WTC11 (cell line): ENCODE data around the gene PPP1R18.

Source experiments
- CREB1 ChIP-seq: sonication (generic); formaldehyde crosslinking; IDR thresholded peaks from 2 replicates; pipeline ENCODE4 v1.8.0; 2023; ENCODE audit warnings: mild to moderate bottlenecking, missing genetic modification reagents
- CREM ChIP-seq: sonication (generic); formaldehyde crosslinking; IDR thresholded peaks from 2 replicates; pipeline ENCODE4 v1.8.1; 2022; ENCODE audit warnings: mild to moderate bottlenecking, missing genetic modification reagents, moderate library complexity
- GRHL2 ChIP-seq: fragments of 250-450 bp; sonication (Bioruptor Pico); IDR thresholded peaks from 2 replicates; pipeline ENCODE4 v1.8.0; 2022; ENCODE audit warnings: mild to moderate bottlenecking, moderate library complexity; ENCODE audit not compliant: insufficient replicate concordance, severe bottlenecking
- NFYB ChIP-seq: sonication (generic); formaldehyde crosslinking; conservative IDR thresholded peaks from 2 replicates; pipeline ENCODE4 v1.8.0; 2022; ENCODE audit warnings: low read depth, missing genetic modification reagents
- NR2C2 ChIP-seq: sonication (generic); formaldehyde crosslinking; IDR thresholded peaks from 2 replicates; pipeline ENCODE4 v1.8.0; 2022; ENCODE audit warnings: mild to moderate bottlenecking, missing genetic modification reagents
- USF2 ChIP-seq: sonication (generic); formaldehyde crosslinking; IDR thresholded peaks from 2 replicates; pipeline ENCODE4 v1.8.1; 2023; ENCODE audit warnings: mild to moderate bottlenecking, missing genetic modification reagents, moderate library complexity
- ZSCAN18 ChIP-seq: fragments of 250-450 bp; sonication (Bioruptor Pico); IDR thresholded peaks from 2 replicates; pipeline ENCODE4 v2.1.2; 2022; ENCODE audit warnings: mild to moderate bottlenecking, moderate library complexity
- TF ChIP-seq, protein P1 (sequence below): sonication (generic); formaldehyde crosslinking; IDR thresholded peaks from 2 replicates; pipeline ENCODE4 v1.8.0; 2022; ENCODE audit warnings: mild to moderate bottlenecking, missing genetic modification reagents
- TF ChIP-seq, protein P2 (sequence below): sonication (generic); formaldehyde crosslinking; IDR thresholded peaks from 2 replicates; pipeline ENCODE4 v1.8.0; 2022; ENCODE audit warnings: mild to moderate bottlenecking, missing genetic modification reagents
- TF ChIP-seq, protein P3 (sequence below): sonication (generic); formaldehyde crosslinking; IDR thresholded peaks from 2 replicates; pipeline ENCODE4 v1.8.1; 2023; ENCODE audit warnings: mild to moderate bottlenecking, missing genetic modification reagents, moderate library complexity
- TF ChIP-seq, protein P4 (sequence below): sonication (generic); formaldehyde crosslinking; IDR thresholded peaks from 2 replicates; pipeline ENCODE4 v1.8.1; 2023; ENCODE audit warnings: mild to moderate bottlenecking, missing genetic modification reagents

- TF ChIP-seq GRHL2 (CRISPR knock-in tag) (no peak), USF2 (CRISPR knock-in tag) (peak; percentile 96), NFYB (CRISPR knock-in tag) (no peak), ZSCAN18 (CRISPR knock-in tag) (no peak), CREB1 (no peak), NR2C2 (CRISPR knock-in tag) (no peak), CREM (CRISPR knock-in tag) (peak; percentile 66)
- TF ChIP-seq, protein P1, sequence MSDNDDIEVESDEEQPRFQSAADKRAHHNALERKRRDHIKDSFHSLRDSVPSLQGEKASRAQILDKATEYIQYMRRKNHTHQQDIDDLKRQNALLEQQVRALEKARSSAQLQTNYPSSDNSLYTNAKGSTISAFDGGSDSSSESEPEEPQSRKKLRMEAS: peak; percentile 78
- TF ChIP-seq, protein P2, sequence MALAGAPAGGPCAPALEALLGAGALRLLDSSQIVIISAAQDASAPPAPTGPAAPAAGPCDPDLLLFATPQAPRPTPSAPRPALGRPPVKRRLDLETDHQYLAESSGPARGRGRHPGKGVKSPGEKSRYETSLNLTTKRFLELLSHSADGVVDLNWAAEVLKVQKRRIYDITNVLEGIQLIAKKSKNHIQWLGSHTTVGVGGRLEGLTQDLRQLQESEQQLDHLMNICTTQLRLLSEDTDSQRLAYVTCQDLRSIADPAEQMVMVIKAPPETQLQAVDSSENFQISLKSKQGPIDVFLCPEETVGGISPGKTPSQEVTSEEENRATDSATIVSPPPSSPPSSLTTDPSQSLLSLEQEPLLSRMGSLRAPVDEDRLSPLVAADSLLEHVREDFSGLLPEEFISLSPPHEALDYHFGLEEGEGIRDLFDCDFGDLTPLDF: no peak
- TF ChIP-seq, protein P3, sequence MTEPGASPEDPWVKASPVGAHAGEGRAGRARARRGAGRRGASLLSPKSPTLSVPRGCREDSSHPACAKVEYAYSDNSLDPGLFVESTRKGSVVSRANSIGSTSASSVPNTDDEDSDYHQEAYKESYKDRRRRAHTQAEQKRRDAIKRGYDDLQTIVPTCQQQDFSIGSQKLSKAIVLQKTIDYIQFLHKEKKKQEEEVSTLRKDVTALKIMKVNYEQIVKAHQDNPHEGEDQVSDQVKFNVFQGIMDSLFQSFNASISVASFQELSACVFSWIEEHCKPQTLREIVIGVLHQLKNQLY (CRISPR knock-in tag): peak; percentile 85; the same call in 1 of the 2 replicates
- TF ChIP-seq, protein P4, sequence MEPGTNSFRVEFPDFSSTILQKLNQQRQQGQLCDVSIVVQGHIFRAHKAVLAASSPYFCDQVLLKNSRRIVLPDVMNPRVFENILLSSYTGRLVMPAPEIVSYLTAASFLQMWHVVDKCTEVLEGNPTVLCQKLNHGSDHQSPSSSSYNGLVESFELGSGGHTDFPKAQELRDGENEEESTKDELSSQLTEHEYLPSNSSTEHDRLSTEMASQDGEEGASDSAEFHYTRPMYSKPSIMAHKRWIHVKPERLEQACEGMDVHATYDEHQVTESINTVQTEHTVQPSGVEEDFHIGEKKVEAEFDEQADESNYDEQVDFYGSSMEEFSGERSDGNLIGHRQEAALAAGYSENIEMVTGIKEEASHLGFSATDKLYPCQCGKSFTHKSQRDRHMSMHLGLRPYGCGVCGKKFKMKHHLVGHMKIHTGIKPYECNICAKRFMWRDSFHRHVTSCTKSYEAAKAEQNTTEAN (CRISPR knock-in tag): peak; percentile 54; the same call in 1 of the 2 replicates
Measured at GRCh38 chr6:30721198-30722024, 35.0 kb upstream of the PPP1R18 start.
